IMR-90 (cell line): Measurements from ENCODE around the gene NUP98. TPM values are rescaled to one million over a fixed set of nuclear protein-coding genes. Genes with fewer than 3 reads are reported as not detected.

Experiments used
- ATAC-seq: fragments of 200-7000 bp; cut with Tn5 transposase; 2 replicates; pipeline ENCODE4 v1.9.1; 2020; ENCODE audit warnings: low read depth, mild to moderate bottlenecking, moderate library complexity
- BruUV-seq: library from RNA; stranded (reverse); fragments of 400-500 nt; replicated peaks from 2 replicates; lab custom pipeline; 2021; lab: Mats Ljungman, UMichigan
- CTCF ChIA-PET: fragments of 300-600 bp; formaldehyde crosslinking; extraction: SDS; loops from one replicate; lab custom pipeline; 2021; ENCODE audit warnings: antibody characterized with exemption; lab: Yijun Ruan, JAX
- POLR2A ChIA-PET: fragments of 300-600 bp; sonication (Branson Sonifier 250); formaldehyde crosslinking; loops from one replicate; lab custom pipeline; 2022; ENCODE audit warnings: antibody characterized with exemption; ENCODE audit not compliant: unreplicated experiment; lab: Charles Lee
- DNase-seq: peaks from one replicate; pipeline ENCODE4 v3.0.0; 2013
- H2AFZ ChIP-seq: replicated peaks from 2 replicates; pipeline ENCODE3; 2013; ENCODE audit warnings: low read length, mild to moderate bottlenecking; ENCODE audit not compliant: poor library complexity
- H2AK5ac ChIP-seq: 2 replicates; pipeline ENCODE4 v1.6.1; 2013; ENCODE audit warnings: low read depth, low read length, inconsistent platforms
- H2AK9ac ChIP-seq: replicated peaks from 2 replicates; pipeline ENCODE3; 2013; ENCODE audit warnings: mild to moderate bottlenecking, low read depth, low read length, moderate library complexity; ENCODE audit not compliant: poor library complexity
- H2BK120ac ChIP-seq: 2 replicates; pipeline ENCODE4 v1.6.1; 2013; ENCODE audit warnings: low read depth, low read length, inconsistent platforms
- H2BK15ac ChIP-seq: 3 replicates; pipeline ENCODE4 v1.6.1; 2013; ENCODE audit warnings: low read depth, low read length, inconsistent platforms
- H2BK20ac ChIP-seq: 2 replicates; pipeline ENCODE4 v1.6.1; 2013; ENCODE audit warnings: low read depth, mild to moderate bottlenecking, inconsistent platforms, low read length, moderate library complexity
- H2BK5ac ChIP-seq: 2 replicates; pipeline ENCODE4 v1.6.1; 2013; ENCODE audit warnings: mild to moderate bottlenecking, low read depth, low read length, inconsistent platforms; ENCODE audit not compliant: poor library complexity, severe bottlenecking
- H3K14ac ChIP-seq: replicated peaks from 2 replicates; pipeline ENCODE4 v1.6.1; 2013; ENCODE audit warnings: low read depth, low read length, inconsistent platforms
- H3K18ac ChIP-seq: 2 replicates; pipeline ENCODE4 v1.6.1; 2013; ENCODE audit warnings: low read depth, low read length, control low read depth
- H3K23ac ChIP-seq: 2 replicates; pipeline ENCODE4 v1.6.1; 2013; ENCODE audit warnings: low read depth, low read length, inconsistent platforms
- H3K27ac ChIP-seq: 2 replicates; pipeline ENCODE4 v1.5.1; 2013; ENCODE audit warnings: mild to moderate bottlenecking, control low read depth, low read length; ENCODE audit not compliant: insufficient read depth
- H3K27me3 ChIP-seq: 2 replicates; pipeline ENCODE4 v1.6.1; 2013; ENCODE audit warnings: low read length; ENCODE audit not compliant: control insufficient read depth, insufficient read depth
- H3K36me3 ChIP-seq: 2 replicates; pipeline ENCODE4 v1.6.1; 2013; ENCODE audit warnings: low read length, mixed read lengths; ENCODE audit not compliant: control insufficient read depth, insufficient read depth
- H3K4ac ChIP-seq: 2 replicates; pipeline ENCODE4 v1.6.1; 2013; ENCODE audit warnings: low read depth, low read length, inconsistent platforms
- H3K4me1 ChIP-seq: 2 replicates; pipeline ENCODE4 v1.6.1; 2013; ENCODE audit warnings: low read length, mixed read lengths; ENCODE audit not compliant: control insufficient read depth, insufficient read depth
- H3K4me2 ChIP-seq: 2 replicates; pipeline ENCODE4 v1.6.1; 2013; ENCODE audit warnings: low read depth, mild to moderate bottlenecking, control low read depth, low read length, moderate library complexity
- H3K4me3 ChIP-seq: 2 replicates; pipeline ENCODE4 v1.5.1; 2013; ENCODE audit warnings: low read depth, mild to moderate bottlenecking, control low read depth, low read length, moderate library complexity; ENCODE audit not compliant: insufficient read depth
- H3K56ac ChIP-seq: 2 replicates; pipeline ENCODE4 v1.6.1; 2013; ENCODE audit warnings: low read length, inconsistent platforms; ENCODE audit not compliant: insufficient read depth; ENCODE audit errors: extremely low read depth
- H3K79me1 ChIP-seq, 2 experiments: 2 replicates each; pipeline ENCODE4 v1.6.1; 2013; ENCODE audit warnings: low read length in 2 of 2, inconsistent platforms in 1 of 2, low read depth in 1 of 2
- H3K9ac ChIP-seq: 2 replicates; pipeline ENCODE4 v1.6.1; 2013; ENCODE audit warnings: low read depth, low read length, control low read depth
- H3K9me1 ChIP-seq: 2 replicates; pipeline ENCODE4 v1.6.1; 2013; ENCODE audit warnings: low read length, inconsistent platforms; ENCODE audit not compliant: insufficient read depth
- H3K9me3 ChIP-seq: 2 replicates; pipeline ENCODE4 v1.6.1; 2013; ENCODE audit warnings: low read length; ENCODE audit not compliant: control insufficient read depth, insufficient read depth
- H4K20me1 ChIP-seq: 2 replicates; pipeline ENCODE4 v1.6.1; 2013; ENCODE audit warnings: low read length, inconsistent platforms; ENCODE audit not compliant: insufficient read depth
- H4K5ac ChIP-seq: 2 replicates; pipeline ENCODE4 v1.6.1; 2013; ENCODE audit warnings: mild to moderate bottlenecking, low read depth, low read length, control low read depth
- H4K8ac ChIP-seq, 2 experiments: 2 replicates each; pipeline ENCODE4 v1.6.1; 2013; ENCODE audit warnings: low read depth in 2 of 2, low read length in 2 of 2, control low read depth in 1 of 2, inconsistent platforms in 1 of 2
- H4K91ac ChIP-seq: 2 replicates; pipeline ENCODE4 v1.6.1; 2013; ENCODE audit warnings: low read depth, low read length, inconsistent platforms; ENCODE audit not compliant: insufficient read depth
- BHLHE40 ChIP-seq: fragments of 150-350 bp; IDR thresholded peaks from 2 replicates; pipeline ENCODE4 v1.6.1; 2016; ENCODE audit warnings: mild to moderate bottlenecking, low read depth, low read length
- CEBPB ChIP-seq: IDR thresholded peaks from 2 replicates; pipeline ENCODE4 v1.6.1; 2012; ENCODE audit warnings: low read depth, low read length, improper control_type of control experiment
- ELK1 ChIP-seq: fragments of 150-350 bp; IDR thresholded peaks from 2 replicates; pipeline ENCODE4 v1.6.1; 2016; ENCODE audit warnings: low read depth, mild to moderate bottlenecking, low read length, moderate library complexity, borderline replicate concordance
- FOS ChIP-seq: fragments of 150-350 bp; IDR thresholded peaks from 2 replicates; pipeline ENCODE4 v1.6.1; 2016; ENCODE audit warnings: low read depth, low read length
- MAZ ChIP-seq: IDR thresholded peaks from 2 replicates; pipeline ENCODE4 v1.6.1; 2012; ENCODE audit warnings: low read depth, mild to moderate bottlenecking, low read length, improper control_type of control experiment, moderate library complexity, borderline replicate concordance
- NFE2L2 ChIP-seq: fragments of 150-350 bp; IDR thresholded peaks from 2 replicates; pipeline ENCODE4 v1.6.1; 2016; ENCODE audit warnings: low read depth, mild to moderate bottlenecking, low read length
- POLR2A ChIP-seq: IDR thresholded peaks from 2 replicates; pipeline ENCODE4 v1.6.1; 2012; ENCODE audit warnings: mild to moderate bottlenecking, low read depth, low read length
- USF2 ChIP-seq: fragments of 150-350 bp; IDR thresholded peaks from 2 replicates; pipeline ENCODE4 v1.6.1; 2017; ENCODE audit warnings: mild to moderate bottlenecking, antibody characterized with exemption, low read length, low read depth
- WGBS, 2 experiments: methylation state at CpG; one replicate each; pipeline versions ENCODE4 v1.1.5 to v1.1.7; 2013; ENCODE audit warnings: missing lambda C conversion rate in 2 of 2; ENCODE audit not compliant: insufficient read length in 1 of 2; ENCODE audit errors: extremely low coverage in 2 of 2; 5-methylcytosine and 5-hydroxymethylcytosine counted together
- dilution Hi-C: fragments of 300-500 bp; cut with HindIII; formaldehyde crosslinking; loops from one replicate; pipeline ENCODE4 v1.14.3; 2018; ENCODE audit warnings: low sequenced_read_pairs; ENCODE audit not compliant: unreplicated experiment
- in situ Hi-C: fragments of 300-500 bp; cut with MboI; formaldehyde crosslinking; loops from 3 replicates; pipeline ENCODE4 v1.14.3; 2019; ENCODE audit warnings: low sequenced_read_pairs, inconsistent platforms, mixed read lengths
- intact Hi-C: fragments of 100-400 bp; cut with micrococcal nuclease; formaldehyde crosslinking; loops from 2 replicates; pipeline ENCODE4 v1.10.0; 2022
- polyA plus RNA-seq, 3 experiments: library from polyadenylated mRNA; depleted of rRNA; stranded (reverse); fragments of >200 nt; gene quantifications; 2 replicates each; pipeline ENCODE4 v1.2.3, GENCODE V29; 2012; ENCODE audit warnings: low replicate concordance in 1 of 3
- total RNA-seq: library from RNA; depleted of rRNA; stranded (reverse); fragments of >200 nt; gene quantifications from 2 replicates; pipeline ENCODE4 v1.2.3, GENCODE V29; 2012

The NUP98 gene
- total and polyA plus RNA-seq, 2 of the 4 experiments (the other 2 are of a cell fraction) = 103 to 138 TPM

GRCh38 chr11:3830730-3831129 is 33.4 kb upstream of the NUP98 start:
- Histone ChIP-seq H3K27ac (no peak overlapping the region), H4K8ac (no peak overlapping the region), H3K18ac (no peak overlapping the region), H2AK5ac (no peak overlapping the region), H2BK15ac (no peak overlapping the region), H4K20me1 (peaks cover 71% of the 10 kb centered on the region), H3K9ac (no peak overlapping the region), H4K91ac (no peak overlapping the region), H3K9me1 (peaks cover 38% of the 10 kb centered on the region), H3K27me3 (no peaks in the 10 kb centered on the region), H3K56ac (no peak overlapping the region), H3K9me3 (no peaks in the 10 kb centered on the region), H2BK20ac (no peak overlapping the region), H3K14ac (no peak overlapping the region), H3K4me1 (peaks cover 5% of the 10 kb centered on the region; the same call in 1 of the 2 replicates), H2AK9ac (no peak overlapping the region), H3K4me2 (no peak overlapping the region), H3K36me3 (peaks cover 28% of the 10 kb centered on the region), H2AFZ (no peak overlapping the region), H3K23ac (no peak overlapping the region), H3K4ac (no peak overlapping the region), H2BK120ac (no peak overlapping the region), H3K4me3 (no peak overlapping the region), H2BK5ac (no peak overlapping the region), H3K79me1 (peaks cover 52 to 78% of the 10 kb centered on the region in 2 experiments), H4K5ac (no peak overlapping the region)
- TF ChIP-seq FOS (no peak), POLR2A (no peak), USF2 (no peak), BHLHE40 (no peak), CEBPB (no peak), MAZ (no peak), NFE2L2 (no peak), ELK1 (no peak)
- ChIA-PET POLR2A (no interaction called here), CTCF (no interaction called here)
- BruUV-seq = no TSS peak
- DNase-seq (no peak), ATAC-seq (no peak)
- in situ Hi-C loops = no loop called here
- no CpG with 5 or more reads among the region's 1 CpG for WGBS, 2 experiments
- intact Hi-C loops = no loop called here
- dilution Hi-C loops = no loop called here
